Effector CD8-positive, alpha-beta T cell (primary cell): ENCODE measurements around the gene EME1.

ENCODE experiments used
- DNase-seq: peaks from one replicate; lab custom pipeline; 2025; lab: John Stamatoyannopoulos, UW

The EME1 gene

GRCh38 chr17:50363217-50364060 lies 9.6 kb upstream of the EME1 start:
- DNase-seq, result no peak

- no peak for DNase-seq
Measured at GRCh38 chr17:50364061-50364458, 9.0 kb upstream of the EME1 start.

DNA sequence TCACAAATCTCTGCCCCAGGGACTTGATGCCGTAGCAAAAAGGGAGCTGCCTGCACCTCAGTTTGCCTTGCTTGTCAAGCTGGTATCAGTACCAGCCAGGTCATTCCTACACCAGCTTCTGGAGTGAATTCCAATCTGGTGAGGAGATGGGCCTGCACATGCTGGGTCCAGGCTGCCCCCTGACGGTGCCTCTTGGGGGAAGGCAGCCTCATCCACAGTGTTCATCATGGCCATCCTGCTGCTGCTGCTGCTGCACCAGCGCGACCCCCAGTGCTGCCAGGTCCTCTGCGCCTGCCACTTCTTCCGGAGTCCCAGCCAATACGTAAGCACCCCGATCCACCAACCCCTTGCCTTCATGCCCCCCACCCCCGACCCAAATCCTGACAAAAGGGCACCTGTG lies 8.3 kb upstream of the EME1 start:
- DNase-seq, result no peak

DNA sequence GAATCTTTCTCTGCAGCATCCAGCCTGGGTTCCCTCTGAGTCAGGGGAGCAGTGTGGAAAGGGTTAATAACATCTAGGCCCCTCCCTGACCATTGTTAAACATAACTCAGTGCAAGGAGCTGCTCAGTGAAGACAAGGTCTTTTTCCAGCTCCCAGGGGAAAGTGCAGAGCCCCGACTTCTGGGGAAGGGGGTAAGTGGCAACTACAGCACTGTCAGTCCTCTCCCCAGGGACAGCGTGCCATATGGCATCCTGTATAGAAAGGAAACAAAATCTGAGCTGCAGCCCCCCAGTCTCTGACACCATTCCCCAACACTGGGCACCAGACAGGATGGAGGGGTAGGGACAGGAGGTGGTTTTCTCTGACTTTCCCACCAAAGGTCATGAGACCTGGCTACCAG lies 7.9 kb upstream of the EME1 start:
- no peak for DNase-seq

GRCh38 chr17:50365649-50366393 lies 7.2 kb upstream of the EME1 start:
- DNase-seq, result no peak

DNA sequence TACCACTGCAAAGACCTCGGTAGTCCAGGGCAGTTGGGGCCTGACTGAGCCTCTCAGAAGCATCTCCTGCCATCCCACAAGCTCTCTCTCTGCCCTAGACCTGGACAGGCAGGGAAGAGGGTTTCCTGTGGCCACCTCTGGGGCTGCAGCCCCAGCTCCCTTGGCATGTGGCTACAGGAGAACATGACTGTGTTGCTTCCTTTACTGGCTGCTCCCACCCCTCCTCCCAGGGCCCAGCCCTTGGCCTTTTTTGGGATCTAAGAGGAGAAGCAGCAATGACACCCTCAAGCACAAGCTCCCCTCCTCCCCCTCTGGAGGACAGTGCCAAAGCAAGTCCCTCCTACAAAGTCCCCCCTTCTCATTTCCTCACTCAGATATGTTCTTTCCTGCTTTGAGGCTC lies 5.6 kb upstream of the EME1 start:
- DNase-seq, result no peak

- no peak for DNase-seq
Measured at GRCh38 chr17:50370052-50370451, 3.0 kb upstream of the EME1 start.

- no peak for DNase-seq
Measured at GRCh38 chr17:50371526-50371925, 1.5 kb upstream of the EME1 start.

DNA sequence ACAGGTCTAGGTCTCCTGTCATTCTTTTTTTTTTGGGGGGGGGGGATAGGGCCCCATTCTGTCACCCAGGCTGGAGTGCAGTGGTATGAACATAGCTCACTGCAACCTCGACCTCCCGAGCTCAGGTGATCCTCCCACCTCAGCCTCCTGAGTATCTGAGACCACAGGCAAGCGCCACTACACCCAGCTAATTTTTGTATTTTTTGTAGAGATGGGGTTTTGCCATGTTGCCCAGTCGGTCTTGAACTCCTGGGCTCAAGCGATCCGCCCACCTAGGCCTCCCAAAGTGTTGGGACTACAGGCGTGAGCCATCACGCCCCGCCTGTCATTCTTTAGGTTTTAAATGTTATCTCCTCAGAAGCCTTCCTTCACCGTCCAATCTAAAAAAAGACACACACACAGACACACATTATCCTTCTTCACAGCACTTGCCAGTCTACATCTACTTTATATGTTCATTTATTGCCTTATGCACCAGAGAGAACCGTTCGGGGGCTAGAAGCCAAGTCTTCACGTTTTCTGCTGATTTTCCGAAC lies 739 bp upstream of the EME1 start:
- DNase-seq, result no peak

- DNase-seq, result no peak
Measured at GRCh38 chr17:50373705-50374104, 676 bp downstream of the EME1 start.

DNA sequence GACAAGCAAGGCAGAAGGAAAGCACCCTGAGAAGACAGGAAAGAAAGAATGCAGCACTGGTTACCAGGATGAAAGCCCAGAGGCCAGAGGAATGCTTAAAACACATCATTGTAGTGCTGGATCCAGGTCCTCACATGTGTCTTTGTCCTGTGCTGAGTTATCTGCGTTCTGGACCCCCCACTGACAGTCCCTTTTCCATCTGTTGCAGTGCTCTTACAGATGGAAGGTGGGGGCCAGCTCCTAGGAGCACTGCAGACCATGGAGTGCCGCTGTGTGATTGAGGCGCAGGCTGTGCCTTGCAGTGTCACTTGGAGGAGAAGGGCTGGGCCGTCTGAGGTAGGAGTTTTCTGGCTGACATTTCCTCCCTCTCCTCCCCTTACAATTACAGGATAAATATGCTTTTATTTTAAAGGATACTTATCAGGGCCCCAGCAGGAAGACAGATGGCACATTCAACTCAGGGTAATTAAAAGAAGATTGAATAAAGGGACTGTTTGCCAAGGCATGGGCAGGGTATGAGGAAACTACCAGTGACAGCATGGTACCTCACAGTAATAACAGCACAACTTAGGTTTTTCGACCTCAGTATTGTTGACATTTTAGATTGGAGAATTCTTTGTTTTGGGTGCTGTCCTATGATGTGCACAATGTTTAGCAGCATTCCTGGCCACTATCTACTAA lies 3.0 kb downstream of the EME1 start:
- no peak for DNase-seq

GRCh38 chr17:50379351-50380132 lies 6.5 kb downstream of the EME1 start:
- no peak for DNase-seq

DNA sequence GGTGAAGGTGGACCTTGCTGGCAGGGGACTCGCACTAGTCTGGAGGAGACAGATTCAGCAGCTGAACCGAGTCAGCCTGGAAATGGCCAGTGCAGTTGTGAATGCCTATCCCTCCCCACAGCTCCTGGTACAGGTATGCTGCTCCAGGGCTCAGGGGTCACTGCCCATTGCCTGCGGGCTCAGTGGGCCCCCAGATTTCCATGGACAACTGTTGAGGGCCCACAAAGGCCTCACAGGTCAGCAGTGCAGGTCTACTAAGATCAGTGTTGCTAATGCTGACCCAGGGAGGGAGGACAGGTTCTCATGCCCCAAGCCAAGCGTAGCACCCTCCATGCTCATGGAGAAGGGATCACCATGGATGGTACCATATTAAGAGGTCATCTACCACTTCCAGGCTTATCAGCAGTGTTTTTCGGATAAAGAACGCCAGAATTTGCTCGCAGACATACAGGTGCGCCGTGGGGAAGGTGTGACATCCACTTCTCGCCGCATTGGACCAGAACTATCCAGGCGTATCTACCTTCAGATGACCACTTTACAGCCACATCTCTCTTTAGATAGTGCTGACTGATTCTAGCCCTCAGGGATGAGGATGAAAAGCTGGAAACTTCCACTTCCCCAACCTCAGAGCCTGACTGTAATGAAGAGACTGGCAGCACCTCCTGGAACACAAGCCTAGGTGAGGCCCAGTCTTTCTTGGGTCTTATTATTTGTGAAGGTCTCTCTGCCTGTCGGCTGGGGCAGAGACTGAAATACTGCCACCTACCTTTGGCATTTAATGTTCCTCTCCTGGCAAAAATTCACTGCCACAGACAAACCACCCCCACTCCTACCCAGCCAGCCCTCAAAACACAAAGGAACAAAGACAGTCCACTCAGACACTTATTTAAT lies 7.6 kb downstream of the EME1 start:
- no peak for DNase-seq

DNA sequence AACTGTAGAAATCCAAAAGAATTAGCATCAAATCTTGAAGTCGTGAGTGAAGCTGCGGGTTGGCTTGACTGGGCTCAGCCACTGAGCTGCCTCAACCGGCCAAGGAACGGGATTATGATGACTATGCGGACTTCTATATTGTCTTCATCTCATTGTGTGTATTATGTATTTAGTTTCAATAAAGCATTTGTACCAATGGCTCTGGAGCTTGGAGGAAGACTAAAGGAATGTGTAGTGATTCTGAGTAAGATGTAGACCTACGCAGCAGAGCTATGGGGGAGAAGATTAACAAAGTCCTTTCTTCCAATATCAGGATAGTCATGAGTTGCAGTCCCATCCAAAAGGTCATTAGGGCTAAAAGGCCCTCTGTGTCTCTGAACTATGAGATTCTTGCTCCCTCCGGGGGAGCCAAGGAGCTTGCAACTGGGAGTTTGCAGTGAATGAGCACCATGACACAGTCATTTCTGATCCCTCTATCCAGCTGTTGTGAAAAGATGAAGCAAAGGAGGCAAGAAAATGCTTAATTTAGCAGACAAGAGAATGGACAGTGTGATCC lies 8.3 kb downstream of the EME1 start:
- no peak for DNase-seq

GRCh38 chr17:50381920-50382319 lies 8.9 kb downstream of the EME1 start:
- DNase-seq, result no peak

GRCh38 chr17:50382931-50383330 lies 9.9 kb downstream of the EME1 start:
- no peak for DNase-seq

GRCh38 chr17:50386510-50386909 lies 13.5 kb downstream of the EME1 start:
- DNase-seq, result no peak

DNA sequence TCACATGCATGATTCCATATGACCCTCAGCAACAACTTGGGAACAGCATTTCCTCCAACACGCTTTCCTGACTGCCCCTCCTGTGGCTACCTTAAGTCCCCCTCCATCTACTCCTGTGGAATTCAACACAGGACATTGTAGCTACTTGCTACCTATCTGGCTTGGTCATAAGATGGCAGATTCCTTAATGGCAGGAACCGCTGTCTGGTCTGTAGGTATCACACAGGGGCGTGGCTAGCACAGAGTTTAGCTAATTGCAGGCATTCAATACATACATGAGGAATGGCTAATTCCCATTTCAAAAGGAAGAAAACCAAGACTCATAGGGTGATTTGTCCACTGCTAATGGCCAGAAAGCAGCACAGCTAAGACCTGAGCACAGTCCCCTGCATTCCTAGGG lies 15.7 kb downstream of the EME1 start:
- no peak for DNase-seq

GRCh38 chr17:50389534-50389933 lies 16.5 kb downstream of the EME1 start:
- no peak for DNase-seq

- DNase-seq, result no peak
Measured at GRCh38 chr17:50392621-50393020, 19.6 kb downstream of the EME1 start.
